Tibial nerve (tissue), 3 donors: ENCODE data around the gene FUT6.

Experiments
- CTCF ChIP-seq, 5 experiments: fragments of 200-600 bp in 3 of 5; fragments of 450-650 bp in 2 of 5; sonication (generic) in 3 of 5; IDR thresholded peaks; one replicate each; pipeline ENCODE4 v1.5.1; 2016 to 2019; ENCODE audit warnings: antibody characterized with exemption in 5 of 5, mild to moderate bottlenecking in 3 of 5, moderate library complexity in 2 of 5
- POLR2A ChIP-seq, 2 donors: fragments of 450-650 bp; IDR thresholded peaks; one replicate each; pipeline ENCODE4 v1.6.1; 2017; ENCODE audit warnings: antibody characterized with exemption in 2 of 2, mild to moderate bottlenecking in 2 of 2, moderate library complexity in 2 of 2

GRCh38 chr19:5843295-5843927 is 3.9 kb upstream of the FUT6 start:
- TF ChIP-seq POLR2A (IDR thresholded peaks at IDR 0.05) (no peak), CTCF (IDR thresholded peaks at IDR 0.05) (no peak)
